CD4-positive, alpha-beta T cell treated with Interleukin-1 beta for 1 hour (primary cell): ENCODE measurements around the gene SCARF2.
"Not testable (repeated sequence)": the region's sequence is repeated elsewhere in the genome, so short reads cannot be mapped to it uniquely, and the experiment has no call there.

ENCODE experiments used
- DNase-seq, 2 donors: peaks; one replicate each; pipeline ENCODE4 v3.0.0-alpha.2; 2020 to 2022

The SCARF2 gene

DNA sequence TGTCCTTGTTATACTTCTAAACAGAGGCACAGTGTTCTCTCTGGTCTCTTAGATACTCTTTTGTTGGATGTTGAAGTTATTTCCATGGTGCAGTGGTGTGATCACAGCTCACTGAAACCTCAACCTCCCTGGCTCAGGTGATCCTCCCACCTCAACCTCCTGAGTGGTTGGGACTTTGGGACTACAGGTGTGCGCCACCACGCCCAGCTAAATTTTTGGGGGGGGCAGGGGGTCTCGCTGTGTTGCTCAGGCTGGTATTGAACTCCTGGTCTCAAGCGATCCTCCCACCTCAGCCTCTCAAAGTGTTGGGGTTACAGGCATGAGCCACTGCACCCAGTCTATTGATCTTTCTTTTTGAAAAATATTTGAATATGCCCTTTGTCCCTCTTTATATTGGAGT, 28.7 kb downstream of the SCARF2 start:
- DNase-seq, result no peak

DNA sequence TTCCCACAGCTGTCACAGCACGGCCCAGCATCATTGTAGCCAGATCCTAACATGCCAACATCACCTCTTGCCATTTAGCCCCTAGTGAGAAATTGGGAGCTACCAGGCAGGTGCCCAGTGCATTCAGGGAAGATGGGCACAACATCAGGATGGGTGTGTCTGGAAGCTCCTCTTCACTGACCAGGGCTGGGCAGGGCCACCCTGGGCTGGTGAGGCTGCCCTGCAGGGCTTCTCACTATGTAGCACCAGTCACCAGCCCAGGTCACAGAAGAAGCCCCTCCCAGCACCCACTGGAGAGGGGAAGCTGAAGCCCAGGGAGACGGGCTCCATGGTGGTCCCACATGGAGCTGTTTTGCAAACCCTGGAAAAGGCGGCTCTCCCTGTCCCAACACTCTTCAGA, 29.8 kb downstream of the SCARF2 start:
- no peak for DNase-seq

DNA sequence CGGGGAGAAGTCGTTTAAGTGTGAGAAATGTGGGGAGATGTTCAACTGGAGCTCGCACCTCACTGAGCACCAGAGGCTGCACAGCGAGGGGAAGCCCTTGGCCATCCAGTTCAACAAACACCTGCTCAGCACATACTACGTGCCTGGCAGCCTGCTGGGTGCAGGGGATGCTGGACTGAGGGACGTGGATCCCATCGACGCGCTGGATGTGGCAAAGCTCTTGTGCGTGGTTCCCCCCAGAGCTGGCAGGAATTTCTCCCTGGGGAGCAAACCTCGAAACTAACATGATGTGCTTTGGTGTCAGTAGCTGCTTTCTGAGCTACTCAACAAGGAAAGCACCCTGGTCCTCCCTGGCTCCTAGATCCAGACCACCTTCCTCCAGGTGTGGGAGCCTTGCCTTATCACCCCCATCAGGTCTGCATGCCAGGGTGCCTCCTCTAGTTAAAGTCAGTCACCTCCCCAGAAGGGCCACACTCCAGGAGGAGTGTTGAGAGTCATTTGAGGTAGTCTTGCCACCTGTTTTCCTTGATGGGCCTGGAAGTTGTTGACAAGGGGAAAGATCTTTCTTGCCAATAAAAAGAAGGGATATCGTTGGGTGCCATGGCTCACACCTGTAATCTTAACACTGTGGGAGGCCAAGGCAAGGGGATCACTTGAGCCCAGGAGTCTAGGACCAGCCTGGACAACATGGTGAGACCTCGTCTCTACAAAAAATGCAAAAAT, 30.8 kb downstream of the SCARF2 start:
- no peak for DNase-seq

DNA sequence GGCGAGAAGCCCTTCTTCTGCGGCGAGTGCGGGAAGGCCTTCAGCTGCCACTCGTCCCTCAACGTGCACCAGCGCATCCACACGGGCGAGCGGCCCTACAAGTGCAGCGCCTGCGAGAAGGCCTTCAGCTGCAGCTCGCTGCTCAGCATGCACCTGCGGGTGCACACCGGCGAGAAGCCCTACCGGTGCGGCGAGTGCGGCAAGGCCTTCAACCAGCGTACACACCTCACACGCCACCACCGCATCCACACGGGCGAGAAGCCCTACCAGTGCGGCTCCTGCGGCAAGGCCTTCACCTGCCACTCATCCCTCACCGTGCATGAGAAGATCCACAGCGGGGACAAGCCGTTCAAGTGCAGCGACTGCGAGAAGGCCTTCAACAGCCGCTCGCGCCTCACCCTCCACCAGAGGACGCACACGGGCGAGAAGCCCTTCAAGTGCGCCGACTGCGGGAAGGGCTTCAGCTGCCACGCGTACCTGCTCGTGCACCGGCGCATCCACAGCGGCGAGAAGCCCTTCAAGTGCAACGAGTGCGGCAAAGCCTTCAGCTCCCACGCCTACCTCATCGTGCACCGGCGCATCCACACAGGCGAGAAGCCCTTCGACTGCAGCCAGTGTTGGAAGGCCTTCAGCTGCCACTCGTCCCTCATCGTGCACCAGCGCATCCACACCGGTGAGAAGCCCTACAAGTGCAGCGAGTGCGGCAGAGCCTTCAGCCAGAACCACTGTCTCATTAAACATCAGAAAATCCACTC, 31.5 kb downstream of the SCARF2 start:
- no peak for DNase-seq

DNA sequence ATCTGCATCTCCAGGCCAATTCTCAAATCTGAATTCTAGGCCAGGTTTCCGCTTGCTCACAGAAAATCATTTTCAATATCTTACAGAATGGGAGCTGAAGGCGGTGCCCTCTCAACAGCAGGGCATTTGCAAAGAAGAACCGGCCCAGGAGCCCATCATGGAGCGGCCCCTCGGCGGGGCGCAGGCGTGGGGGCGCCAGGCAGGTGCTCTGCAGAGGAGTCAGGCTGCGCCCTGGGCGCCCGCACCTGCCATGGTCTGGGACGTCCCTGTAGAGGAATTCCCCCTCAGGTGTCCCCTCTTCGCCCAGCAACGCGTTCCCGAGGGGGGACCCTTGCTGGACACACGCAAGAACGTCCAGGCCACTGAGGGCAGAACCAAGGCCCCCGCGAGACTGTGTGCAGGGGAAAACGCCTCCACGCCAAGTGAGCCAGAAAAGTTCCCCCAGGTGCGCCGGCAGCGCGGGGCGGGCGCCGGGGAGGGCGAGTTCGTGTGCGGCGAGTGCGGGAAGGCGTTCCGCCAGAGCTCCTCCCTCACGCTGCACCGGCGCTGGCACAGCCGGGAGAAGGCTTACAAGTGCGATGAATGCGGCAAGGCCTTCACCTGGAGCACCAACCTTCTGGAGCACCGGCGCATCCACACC, 32.2 kb downstream of the SCARF2 start:
- no peak for DNase-seq

DNA sequence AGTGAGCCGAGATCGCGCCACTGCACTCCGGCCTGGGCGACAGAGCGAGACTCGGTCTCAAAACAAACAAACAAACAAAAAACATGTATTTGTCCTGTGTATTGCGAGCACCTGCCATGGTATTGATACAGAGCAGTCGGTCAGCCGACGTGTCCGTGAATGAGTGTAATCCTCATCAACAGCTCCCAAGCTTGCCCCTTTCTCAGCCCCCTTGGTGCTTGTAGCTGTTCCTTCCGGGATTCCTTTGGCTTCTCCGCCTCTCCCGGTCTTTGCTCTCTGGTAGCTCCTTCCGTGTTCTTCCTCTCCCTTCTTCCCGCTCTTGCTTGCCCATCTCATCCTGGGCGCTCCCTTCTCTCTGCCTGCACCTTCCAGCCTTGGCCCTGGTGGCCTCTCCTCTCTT, 32.7 kb downstream of the SCARF2 start:
- no peak for DNase-seq

DNA sequence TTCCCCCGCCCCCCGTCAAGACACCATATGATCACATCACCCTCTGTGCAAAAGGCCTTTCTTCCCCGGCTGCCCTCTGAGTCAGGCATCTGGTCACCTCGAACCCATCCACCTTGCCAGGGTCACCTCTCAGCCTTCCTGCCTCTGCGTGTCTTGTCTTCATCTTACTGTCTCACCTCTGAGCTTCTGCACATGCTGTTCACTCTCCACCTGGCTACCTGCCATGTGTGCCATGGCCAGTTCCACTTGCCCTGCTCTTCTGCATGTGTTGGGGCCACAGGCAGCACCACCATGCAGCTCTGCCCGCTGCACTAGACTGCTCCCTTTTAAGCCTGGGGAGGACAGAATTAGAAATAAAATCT, 33.9 kb downstream of the SCARF2 start:
- DNase-seq, result no peak

DNA sequence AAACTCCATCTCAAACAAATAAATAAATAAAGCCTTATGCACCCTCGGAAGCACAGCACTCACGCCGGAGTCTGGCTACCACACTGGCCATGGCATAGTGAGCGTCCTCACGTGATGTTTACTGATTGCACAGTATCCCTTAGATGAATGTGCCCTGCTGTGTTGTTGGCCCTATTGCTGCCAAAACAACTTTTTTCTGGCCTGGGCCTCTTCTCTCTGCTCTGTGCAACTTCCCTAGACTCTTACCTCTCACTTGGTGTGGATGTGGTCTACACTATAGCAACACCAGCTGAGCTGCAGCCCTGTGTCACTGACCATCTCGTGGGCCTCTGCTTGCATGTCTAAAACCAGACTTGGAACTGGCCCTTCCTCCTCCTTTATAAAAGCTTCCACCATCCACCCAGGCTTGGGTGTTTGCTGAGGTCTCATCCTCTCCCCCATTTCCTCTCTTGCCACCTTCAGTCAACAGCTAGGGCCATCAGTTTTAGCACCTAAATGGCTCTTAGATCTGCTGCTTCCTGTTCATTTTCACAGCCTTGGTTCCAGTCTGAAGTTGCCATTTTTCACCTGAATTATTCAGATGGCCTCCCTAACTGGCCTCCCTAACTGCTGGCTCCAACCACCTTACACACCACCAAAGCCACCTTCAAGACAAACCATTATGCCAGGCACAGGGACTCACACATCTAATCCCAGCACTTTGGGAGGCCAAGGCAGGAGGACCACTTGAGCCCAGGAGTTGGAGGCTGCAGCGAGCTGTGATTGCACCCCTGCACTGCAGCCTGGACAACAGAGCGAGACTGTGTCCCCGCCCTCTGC, 34.5 kb downstream of the SCARF2 start:
- no peak for DNase-seq

DNA sequence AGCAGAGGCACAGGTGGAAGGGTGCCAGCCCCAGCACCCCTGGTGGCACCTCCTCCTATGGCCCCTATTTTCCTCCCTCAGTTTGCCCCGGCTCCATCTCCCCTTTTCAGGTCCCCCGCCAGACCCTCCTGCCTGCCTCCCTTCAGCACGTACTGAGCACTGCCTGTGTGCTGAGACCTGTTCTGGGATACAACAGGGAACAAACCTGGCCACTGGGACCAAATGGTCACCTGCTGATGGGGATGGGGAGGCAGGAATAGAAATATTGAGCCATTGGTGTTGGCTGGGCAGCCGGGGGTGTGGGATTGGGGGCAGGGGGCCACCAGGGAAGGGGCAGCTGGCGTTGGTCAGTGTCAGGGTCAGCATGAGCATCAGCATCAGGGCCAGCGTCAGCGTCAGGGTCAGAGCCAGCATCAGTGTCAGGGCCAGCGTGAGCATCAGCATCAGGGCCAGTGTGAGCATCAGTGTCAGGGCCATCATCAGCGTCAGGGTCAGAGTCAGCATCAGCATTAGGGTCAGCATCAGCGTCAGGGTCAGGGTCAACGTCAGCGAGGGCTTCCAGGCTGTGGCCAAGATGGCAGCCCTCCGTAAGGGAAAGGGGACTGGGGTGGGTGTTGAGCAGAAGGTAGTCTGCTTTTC, 36.1 kb downstream of the SCARF2 start:
- DNase-seq, result no peak

DNA sequence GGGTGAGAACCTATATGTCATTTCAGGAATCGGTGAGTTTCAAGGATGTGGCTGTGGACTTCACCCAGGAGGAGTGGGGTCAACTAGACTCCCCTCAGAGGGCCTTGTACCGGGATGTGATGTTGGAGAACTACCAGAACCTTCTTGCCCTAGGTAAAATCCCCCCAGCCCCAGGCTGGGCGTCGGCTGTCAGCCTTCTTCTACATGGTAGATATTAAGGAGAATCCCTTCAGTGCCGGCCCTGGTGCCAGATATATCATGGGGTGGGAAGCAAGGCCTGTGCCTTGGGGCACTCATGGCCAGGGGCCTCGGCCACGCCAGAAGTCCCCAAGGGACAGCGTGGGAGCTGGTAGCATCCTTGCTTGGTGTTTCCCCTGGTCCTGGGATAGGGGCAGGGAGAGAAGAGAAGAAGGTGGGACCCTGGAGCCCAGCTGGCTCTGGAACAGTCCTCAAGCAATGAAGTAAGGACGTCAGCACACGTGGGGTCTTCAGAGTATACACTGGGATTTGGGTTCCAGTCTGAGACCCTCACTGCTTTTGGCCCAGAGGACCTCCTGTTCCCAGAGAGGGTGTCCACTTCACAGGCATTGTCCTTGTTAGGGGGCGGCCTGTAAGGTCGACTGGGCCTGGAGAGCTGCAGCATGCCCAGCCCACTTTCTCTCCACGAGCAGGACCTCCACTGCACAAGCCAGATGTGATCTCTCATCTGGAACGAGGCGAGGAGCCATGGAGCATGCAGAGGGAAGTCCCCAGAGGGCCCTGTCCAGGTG, 36.8 kb downstream of the SCARF2 start:
- no peak for DNase-seq

DNA sequence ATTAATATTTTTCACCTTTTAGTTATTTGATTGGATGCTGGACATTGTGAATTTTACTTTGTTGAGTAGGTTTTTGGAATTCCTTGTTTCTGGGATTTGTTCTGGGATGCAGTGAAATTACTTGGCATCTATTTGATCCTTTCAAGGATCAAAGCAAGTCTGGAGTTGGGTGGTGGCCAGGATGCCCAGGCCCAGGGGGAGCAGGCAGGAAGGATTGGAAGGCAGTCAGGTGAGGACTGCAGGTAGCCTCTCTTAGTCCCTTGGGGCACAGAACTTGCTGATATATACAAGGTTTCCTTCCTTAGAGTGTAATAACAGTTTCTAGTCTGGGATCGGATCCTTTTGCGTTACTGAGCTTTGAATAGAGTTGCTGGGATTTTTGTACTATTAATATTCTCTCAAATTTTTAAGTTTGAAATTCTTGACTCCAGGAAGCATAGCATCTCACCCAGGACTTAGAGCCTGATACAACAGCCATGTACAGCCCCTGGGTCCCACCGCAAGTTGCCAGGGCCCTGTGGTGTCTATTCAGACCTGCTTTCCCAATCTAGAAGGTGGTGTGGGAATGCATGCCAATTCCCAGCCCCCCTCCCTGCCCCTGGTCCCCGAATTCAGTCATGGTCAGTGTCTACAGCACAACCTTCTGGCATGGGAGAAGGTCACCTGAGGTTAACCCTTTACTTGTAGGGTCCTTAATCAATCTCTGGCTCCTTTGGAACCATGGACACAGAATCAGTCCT, 37.6 kb downstream of the SCARF2 start:
- no peak for DNase-seq

DNA sequence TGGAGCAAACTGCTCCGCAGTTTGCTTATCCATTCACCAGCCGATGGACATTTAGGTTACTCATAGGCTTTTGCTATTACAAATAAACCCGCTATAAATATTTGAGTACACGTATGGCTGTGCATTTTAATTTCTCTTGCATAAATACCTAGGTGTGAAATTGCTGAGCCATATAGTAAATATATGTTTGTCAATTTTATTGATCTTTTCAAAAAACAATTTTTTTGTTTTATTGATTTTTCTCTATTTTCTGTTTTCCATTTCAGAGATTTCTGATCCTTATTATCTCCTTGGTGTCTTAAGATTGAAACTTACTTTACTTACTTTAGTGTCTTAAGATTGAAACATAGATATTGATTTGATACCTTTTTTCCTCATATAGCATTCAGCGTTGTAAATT, 39.2 kb downstream of the SCARF2 start:
- DNase-seq, result no peak

DNA sequence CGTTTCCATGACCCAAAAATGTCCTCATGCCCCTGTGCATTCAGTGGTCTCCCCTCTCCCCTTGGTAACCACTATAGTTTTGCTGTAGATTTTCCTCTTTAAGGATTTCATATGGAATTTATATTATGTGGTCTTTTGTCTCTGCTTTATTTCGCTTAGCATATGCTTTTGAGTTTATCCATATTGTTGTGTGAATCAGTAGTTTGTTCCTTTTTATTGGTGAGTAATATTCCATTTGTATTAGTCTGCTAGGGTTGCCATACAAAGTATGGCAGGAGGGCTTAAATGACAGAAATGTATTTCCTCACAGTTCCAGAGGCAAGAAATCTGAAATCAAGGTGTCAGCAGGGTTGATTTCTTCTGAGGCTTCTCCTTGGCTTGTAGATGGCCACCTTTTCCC, 40.1 kb downstream of the SCARF2 start:
- no peak for DNase-seq

DNA sequence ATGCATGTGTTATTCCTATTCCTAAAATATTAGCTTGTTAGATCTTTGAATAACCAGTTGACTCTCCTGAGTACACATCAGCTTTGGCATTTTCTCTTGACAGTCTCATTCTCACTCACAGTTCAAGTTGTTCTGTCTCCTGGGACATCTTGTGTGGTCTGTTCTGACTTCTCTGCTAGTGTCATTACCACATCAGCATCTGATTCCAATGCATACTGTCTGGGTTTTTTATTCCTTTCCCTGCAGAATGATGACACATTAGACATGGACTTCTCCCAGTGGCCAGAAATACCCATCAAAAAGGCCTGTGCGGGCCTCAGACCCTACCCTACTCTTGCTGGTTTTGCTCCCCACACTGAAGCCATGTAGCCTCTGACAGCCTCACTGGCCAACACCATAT, 41.0 kb downstream of the SCARF2 start:
- DNase-seq, result no peak

DNA sequence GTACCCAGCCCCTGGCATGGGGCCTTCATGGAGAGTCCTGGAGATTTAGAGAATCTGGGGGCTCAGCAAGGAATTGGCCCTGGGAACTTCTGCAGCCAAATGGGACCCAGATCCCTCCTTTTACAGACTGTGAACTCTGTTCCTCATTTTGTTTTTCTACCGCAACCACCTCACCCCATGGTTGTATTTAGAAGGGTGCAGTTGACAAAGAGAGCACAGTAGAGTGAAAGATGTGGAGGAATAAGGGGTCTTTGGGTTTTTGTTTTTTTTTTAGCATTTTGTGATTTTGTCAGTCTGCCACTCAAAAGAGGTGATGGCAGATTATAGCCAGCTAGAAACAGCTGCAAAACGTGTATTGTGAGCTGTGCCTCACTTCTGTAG, 41.7 kb downstream of the SCARF2 start:
- DNase-seq, result no peak

DNA sequence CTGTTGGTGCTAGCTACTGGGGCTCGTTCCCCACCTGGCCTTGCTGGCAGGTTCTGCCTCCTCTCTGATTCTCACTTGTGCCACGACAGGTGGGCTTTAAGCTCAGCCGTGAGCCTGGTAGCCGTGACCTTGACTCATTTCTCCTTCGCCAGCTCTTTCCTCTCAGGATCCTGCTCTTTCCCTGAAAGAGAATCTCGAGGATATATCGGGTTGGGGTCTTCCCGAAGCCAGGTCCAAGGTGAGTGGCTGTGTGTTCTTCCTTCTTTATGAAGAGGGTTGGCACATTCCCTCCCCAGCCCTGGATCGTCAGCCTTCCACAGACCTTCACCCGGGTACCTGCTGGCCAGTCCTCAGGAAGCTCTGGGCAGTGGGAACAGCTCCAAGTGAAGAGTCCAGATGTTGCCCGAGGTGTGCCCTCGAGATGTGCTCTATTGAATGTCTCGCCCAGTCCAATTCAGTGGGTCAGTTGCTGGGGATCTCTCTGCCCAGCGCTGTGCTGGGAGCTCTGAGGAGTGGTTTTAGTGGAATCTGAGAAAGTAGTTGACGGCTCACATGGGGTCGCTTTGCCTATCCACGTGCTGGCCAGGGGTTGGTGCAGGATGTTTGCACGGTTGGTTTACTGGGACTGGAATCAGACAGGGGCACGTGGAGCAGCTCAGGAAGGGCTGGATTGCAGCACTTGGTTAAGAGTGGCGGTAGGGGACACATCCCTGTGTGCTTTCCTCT, 42.3 kb downstream of the SCARF2 start:
- DNase-seq, result no peak

DNA sequence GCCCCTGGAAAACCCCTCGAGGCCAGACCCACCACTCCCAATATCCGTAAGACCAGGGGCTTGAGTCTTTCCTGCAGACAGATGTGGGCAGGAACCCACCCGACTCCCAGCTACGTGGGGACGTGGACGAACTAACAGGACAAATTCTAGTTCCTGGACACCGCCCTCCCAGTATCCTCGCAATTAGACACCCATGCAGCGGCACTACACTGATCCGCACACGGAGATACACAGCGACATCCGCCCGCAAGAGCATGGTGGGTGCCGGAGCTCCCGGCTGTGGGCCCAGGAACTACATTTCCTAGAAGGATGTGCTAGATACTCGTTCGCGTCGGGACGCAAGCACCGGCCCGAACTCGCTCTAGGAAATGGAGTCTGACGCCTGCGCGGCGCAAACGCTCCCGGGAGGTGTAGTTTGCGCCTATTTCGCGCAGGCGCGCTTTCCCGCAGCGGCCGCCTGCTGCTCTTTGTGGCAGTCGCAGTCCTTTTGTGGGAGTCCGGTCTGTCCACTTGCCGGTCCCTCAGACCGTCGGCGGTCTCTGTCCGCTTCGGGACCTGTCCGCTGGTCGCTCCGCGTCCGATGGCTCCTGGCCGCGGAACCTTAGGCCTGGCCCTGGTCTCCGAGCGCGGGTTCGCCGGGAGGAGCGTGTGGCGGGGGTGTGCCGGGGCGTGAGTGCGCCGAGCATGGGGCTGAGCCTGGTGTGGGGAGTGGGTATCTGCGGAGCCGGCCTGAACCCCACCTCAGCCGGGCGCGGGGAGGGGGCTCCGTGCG, 43.7 kb downstream of the SCARF2 start, which contains the start of gene ZNF74:
Gene ZNF74, plus strand, starts transcription at position 447 of the 772 bp plus-strand sequence. CDS start 478 bp downstream, outside the sequence.
- peak; percentile 87 for DNase-seq

DNA sequence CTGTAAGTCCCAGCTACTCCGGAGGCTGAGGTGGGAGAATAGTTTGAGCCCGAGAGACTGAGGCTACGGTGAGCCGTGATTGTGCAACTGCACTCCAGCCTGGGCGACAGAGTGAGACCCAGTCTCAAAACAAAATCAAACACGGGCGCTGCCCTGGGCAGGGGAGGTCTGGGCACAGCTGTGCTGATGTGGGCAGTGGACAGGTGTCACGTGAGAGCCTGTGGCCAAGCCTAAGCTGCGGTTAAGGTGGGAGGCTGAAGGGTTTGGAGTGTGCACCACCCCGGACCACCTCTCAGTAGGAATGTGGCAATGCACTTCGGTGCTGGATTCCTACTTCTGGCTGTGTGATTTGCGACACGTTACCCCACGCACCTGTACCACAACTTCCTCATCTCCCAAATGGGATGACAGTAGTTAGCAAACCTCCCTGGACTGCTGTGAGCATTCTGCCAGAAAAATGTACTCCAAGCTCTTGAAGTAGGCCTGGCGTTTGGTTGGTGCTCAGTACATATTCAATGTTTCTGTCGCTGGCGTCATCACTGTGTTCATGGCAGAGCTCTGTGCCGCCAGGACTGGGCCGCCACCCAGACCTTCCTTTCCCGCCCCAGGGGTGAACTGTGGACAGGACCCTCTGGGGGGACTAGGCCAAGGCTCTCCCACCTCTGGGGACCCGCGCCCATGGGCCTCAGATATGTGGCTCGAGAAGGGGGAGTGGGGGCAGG, 44.5 kb downstream of the SCARF2 start:
- DNase-seq, result no peak

DNA sequence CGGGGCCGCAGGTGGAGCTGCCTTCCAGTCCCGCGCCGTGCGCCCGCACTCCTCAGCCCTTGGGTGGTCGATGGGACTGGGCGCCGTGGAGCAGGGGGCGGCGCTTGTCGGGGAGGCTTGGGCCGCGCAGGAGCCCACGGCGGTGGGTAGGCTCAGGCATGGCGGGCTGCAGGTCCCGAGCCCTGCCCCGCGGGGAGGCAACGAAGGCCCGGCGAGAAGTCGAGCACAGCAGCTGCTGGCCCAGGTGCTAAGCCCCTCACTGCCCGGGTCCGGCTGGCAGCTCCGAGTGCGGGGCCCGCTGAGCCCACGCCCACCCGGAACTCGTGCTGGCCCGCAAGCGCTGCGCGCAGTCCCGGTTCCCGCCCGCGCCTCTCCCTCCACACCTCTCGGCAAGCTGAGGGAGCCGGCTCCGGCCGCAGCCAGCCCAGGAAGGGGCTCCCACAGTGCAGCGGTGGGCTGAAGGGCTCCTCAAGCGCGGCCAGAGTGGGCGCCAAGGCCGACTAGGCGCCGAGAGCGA, 45.2 kb downstream of the SCARF2 start:
- DNase-seq, result not testable (repeated sequence)
